ENCODE measurements around the gene ZEB2. TPM values are rescaled to one million over a fixed set of nuclear protein-coding genes. Genes with fewer than 3 reads are reported as not detected.

Gene ZEB2
- total and polyA plus RNA-seq, 10 of the 15 experiments (the other 5 are each of a cell fraction or from before 2014, with no cell fraction given) = 0.14 to 3.2 (median 0.84) TPM

DNA sequence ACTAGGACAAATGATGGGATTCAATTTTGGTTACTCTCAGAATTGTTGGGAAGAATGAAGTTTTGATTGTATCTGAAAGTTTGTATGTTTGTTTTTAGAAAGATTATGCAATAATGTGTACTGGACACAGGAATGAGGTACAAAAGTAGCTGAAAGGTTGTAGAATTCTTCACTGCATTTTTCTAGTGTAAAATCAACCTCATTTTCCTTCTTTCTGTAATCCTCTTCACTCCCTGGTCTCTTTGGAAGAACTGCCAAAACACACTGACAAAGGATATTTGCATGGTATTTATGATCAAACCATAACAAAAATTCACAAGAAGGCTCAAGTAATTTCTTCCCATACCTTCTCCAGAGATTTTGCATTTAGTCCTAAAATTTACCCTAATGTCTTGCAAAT lies 110.7 kb downstream of the ZEB2 start:
- Histone ChIP-seq H3K9me3 (replicated peaks; ENCODE audit: control insufficient read depth, insufficient read depth, low read length) (no peaks in the 10 kb centered on the region), H3K4me3 (no peak overlapping the region), H3K27ac (ENCODE audit: control insufficient read depth, insufficient read depth) (no peak overlapping the region), H3K79me2 (ENCODE audit: control insufficient read depth, insufficient read depth, low read length) (no peaks in the 10 kb centered on the region), H4K20me1 (ENCODE audit: control insufficient read depth, insufficient read depth) (no peaks in the 10 kb centered on the region), H2AFZ (ENCODE audit: control insufficient read depth, low read depth, low read length) (no peak overlapping the region), H3K4me2 (ENCODE audit: control insufficient read depth, insufficient read depth) (no peak overlapping the region), H3K4me1 (ENCODE audit: control insufficient read depth, insufficient read depth, low read length) (no peaks in the 10 kb centered on the region), H3K27me3 (replicated peaks in 1 of 2; ENCODE audit: control insufficient read depth in 2 of 2, insufficient read depth in 2 of 2, low read length in 1 of 2) (no peaks in the 10 kb centered on the region), H3K36me3 (ENCODE audit: control insufficient read depth in 2 of 2, insufficient read depth in 2 of 2, low read length in 1 of 2) (no peaks in the 10 kb centered on the region), H3K9ac (ENCODE audit: control insufficient read depth, insufficient read depth, low read length) (no peak overlapping the region)
- RAD21 ChIA-PET (ENCODE audit: unreplicated experiment) = no interaction called here
- ATAC-seq (no peak), FAIRE-seq (no peak), DNase-seq (ENCODE audit: low read depth, low spot score) (no peak)
- POLR2A ChIA-PET = no interaction called here
- in situ Hi-C loops (cut with MboI) = no loop called here
- SMC1A ChIA-PET (ENCODE audit: uncharacterized antibody, unreplicated experiment) = interaction anchor here (0.9 kb wide), 1 partner anchor 11 kb away, joined by 3 read pairs; no protein-coding TSS in a partner anchor
- intact Hi-C loops (cut with micrococcal nuclease; ENCODE audit: unreplicated experiment) = no loop called here
- CTCF ChIA-PET = no interaction called here
- no TSS peak for BruUV-seq (replicated peaks)
- TF ChIP-seq RUNX3 (IDR thresholded peaks at IDR 0.05; ENCODE audit: low read length) (no peak), BCL11A (IDR thresholded peaks at IDR 0.05; ENCODE audit: low read depth, low read length) (no peak), PML (IDR thresholded peaks at IDR 0.05; ENCODE audit: low read length) (no peak), MXI1 (IDR thresholded peaks at IDR 0.05; ENCODE audit: low read depth, low read length) (no peak), EGR1 (IDR thresholded peaks at IDR 0.05; ENCODE audit: borderline replicate concordance in 1 of 2, low read depth in 2 of 2, low read length in 2 of 2) (no peak), ZNF274 (IDR thresholded peaks at IDR 0.05; ENCODE audit: insufficient read depth, insufficient read length) (no peak), CBX5 (IDR thresholded peaks at IDR 0.05; ENCODE audit: low read depth) (no peak), JUND (IDR thresholded peaks at IDR 0.05; ENCODE audit: low read depth, low read length) (no peak), IRF4 (IDR thresholded peaks at IDR 0.05; ENCODE audit: low read depth, low read length) (no peak), SP1 (IDR thresholded peaks at IDR 0.05; ENCODE audit: low read depth, low read length) (no peak), STAT3 (IDR thresholded peaks at IDR 0.05; ENCODE audit: low read depth, low read length) (no peak), MEF2B (IDR thresholded peaks at IDR 0.05; ENCODE audit: partially characterized antibody, poor library complexity, severe bottlenecking) (no peak)
- TF ChIP-seq, protein P1, sequence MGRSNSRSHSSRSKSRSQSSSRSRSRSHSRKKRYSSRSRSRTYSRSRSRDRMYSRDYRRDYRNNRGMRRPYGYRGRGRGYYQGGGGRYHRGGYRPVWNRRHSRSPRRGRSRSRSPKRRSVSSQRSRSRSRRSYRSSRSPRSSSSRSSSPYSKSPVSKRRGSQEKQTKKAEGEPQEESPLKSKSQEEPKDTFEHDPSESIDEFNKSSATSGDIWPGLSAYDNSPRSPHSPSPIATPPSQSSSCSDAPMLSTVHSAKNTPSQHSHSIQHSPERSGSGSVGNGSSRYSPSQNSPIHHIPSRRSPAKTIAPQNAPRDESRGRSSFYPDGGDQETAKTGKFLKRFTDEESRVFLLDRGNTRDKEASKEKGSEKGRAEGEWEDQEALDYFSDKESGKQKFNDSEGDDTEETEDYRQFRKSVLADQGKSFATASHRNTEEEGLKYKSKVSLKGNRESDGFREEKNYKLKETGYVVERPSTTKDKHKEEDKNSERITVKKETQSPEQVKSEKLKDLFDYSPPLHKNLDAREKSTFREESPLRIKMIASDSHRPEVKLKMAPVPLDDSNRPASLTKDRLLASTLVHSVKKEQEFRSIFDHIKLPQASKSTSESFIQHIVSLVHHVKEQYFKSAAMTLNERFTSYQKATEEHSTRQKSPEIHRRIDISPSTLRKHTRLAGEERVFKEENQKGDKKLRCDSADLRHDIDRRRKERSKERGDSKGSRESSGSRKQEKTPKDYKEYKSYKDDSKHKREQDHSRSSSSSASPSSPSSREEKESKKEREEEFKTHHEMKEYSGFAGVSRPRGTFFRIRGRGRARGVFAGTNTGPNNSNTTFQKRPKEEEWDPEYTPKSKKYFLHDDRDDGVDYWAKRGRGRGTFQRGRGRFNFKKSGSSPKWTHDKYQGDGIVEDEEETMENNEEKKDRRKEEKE (IDR thresholded peaks at IDR 0.05) = no peak
- TF ChIP-seq, protein P2, sequence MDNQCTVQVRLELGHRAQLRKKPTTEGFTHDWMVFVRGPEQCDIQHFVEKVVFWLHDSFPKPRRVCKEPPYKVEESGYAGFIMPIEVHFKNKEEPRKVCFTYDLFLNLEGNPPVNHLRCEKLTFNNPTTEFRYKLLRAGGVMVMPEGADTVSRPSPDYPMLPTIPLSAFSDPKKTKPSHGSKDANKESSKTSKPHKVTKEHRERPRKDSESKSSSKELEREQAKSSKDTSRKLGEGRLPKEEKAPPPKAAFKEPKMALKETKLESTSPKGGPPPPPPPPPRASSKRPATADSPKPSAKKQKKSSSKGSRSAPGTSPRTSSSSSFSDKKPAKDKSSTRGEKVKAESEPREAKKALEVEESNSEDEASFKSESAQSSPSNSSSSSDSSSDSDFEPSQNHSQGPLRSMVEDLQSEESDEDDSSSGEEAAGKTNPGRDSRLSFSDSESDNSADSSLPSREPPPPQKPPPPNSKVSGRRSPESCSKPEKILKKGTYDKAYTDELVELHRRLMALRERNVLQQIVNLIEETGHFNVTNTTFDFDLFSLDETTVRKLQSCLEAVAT (IDR thresholded peaks at IDR 0.05) = no peak
- TF ChIP-seq, protein P3, sequence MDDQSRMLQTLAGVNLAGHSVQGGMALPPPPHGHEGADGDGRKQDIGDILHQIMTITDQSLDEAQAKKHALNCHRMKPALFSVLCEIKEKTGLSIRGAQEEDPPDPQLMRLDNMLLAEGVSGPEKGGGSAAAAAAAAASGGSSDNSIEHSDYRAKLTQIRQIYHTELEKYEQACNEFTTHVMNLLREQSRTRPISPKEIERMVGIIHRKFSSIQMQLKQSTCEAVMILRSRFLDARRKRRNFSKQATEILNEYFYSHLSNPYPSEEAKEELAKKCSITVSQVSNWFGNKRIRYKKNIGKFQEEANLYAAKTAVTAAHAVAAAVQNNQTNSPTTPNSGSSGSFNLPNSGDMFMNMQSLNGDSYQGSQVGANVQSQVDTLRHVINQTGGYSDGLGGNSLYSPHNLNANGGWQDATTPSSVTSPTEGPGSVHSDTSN (IDR thresholded peaks at IDR 0.05; ENCODE audit: insufficient replicate concordance, low read depth, low read length) = no peak
- TF ChIP-seq, protein P4, sequence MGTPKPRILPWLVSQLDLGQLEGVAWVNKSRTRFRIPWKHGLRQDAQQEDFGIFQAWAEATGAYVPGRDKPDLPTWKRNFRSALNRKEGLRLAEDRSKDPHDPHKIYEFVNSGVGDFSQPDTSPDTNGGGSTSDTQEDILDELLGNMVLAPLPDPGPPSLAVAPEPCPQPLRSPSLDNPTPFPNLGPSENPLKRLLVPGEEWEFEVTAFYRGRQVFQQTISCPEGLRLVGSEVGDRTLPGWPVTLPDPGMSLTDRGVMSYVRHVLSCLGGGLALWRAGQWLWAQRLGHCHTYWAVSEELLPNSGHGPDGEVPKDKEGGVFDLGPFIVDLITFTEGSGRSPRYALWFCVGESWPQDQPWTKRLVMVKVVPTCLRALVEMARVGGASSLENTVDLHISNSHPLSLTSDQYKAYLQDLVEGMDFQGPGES (IDR thresholded peaks at IDR 0.05) = no peak
- TF ChIP-seq, protein P5, sequence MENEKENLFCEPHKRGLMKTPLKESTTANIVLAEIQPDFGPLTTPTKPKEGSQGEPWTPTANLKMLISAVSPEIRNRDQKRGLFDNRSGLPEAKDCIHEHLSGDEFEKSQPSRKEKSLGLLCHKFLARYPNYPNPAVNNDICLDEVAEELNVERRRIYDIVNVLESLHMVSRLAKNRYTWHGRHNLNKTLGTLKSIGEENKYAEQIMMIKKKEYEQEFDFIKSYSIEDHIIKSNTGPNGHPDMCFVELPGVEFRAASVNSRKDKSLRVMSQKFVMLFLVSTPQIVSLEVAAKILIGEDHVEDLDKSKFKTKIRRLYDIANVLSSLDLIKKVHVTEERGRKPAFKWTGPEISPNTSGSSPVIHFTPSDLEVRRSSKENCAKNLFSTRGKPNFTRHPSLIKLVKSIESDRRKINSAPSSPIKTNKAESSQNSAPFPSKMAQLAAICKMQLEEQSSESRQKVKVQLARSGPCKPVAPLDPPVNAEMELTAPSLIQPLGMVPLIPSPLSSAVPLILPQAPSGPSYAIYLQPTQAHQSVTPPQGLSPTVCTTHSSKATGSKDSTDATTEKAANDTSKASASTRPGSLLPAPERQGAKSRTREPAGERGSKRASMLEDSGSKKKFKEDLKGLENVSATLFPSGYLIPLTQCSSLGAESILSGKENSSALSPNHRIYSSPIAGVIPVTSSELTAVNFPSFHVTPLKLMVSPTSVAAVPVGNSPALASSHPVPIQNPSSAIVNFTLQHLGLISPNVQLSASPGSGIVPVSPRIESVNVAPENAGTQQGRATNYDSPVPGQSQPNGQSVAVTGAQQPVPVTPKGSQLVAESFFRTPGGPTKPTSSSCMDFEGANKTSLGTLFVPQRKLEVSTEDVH (IDR thresholded peaks at IDR 0.05; ENCODE audit: low read depth, partially characterized antibody) = no peak

Data from GM12878 (cell line).